ENCODE results near the gene CLEC2A.

DNA sequence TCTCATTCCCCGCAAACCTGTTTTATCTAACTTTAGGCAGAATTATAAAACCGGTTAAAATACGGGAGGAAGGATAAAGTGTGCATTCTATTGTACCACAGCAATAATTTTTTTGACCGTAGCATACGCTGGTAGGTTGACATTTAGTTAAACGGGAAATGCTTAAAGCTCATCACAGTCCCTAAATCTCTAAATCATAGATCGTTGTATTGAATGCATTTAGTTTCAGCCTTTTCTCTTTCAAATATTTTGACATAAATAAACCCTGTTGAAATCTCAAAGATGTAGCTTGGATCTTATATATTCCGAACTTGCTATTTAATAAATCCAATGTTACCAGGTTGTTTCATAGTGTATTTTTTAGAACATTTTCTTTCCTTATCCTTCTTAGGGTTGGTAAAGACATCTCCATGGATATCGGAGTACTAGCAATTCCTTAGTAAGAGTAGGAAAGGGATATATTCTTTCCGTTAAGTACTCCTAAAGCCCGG, 63.8 kb downstream of the CLEC2A start:
- TF ChIP-seq POLR2A (IDR thresholded peaks at IDR 0.05), result no peak
- TF ChIP-seq, protein P1, sequence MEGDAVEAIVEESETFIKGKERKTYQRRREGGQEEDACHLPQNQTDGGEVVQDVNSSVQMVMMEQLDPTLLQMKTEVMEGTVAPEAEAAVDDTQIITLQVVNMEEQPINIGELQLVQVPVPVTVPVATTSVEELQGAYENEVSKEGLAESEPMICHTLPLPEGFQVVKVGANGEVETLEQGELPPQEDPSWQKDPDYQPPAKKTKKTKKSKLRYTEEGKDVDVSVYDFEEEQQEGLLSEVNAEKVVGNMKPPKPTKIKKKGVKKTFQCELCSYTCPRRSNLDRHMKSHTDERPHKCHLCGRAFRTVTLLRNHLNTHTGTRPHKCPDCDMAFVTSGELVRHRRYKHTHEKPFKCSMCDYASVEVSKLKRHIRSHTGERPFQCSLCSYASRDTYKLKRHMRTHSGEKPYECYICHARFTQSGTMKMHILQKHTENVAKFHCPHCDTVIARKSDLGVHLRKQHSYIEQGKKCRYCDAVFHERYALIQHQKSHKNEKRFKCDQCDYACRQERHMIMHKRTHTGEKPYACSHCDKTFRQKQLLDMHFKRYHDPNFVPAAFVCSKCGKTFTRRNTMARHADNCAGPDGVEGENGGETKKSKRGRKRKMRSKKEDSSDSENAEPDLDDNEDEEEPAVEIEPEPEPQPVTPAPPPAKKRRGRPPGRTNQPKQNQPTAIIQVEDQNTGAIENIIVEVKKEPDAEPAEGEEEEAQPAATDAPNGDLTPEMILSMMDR (IDR thresholded peaks at IDR 0.05), result no peak
